AG04450 (cell line): ENCODE results near the gene APMAP. TPM values are rescaled to one million over a fixed set of nuclear protein-coding genes. Genes with fewer than 3 reads are reported as not detected.

Experiments
- CTCF ChIA-PET: fragments of 300-600, 350-600 bp; formaldehyde crosslinking; extraction: SDS; loops from one replicate; lab custom pipeline; 2022; ENCODE audit warnings: antibody characterized with exemption, inconsistent platforms; lab: Charles Lee
- POLR2A ChIA-PET: fragments of 350-600 bp; formaldehyde crosslinking; extraction: SDS; loops from one replicate; lab custom pipeline; 2021; ENCODE audit warnings: antibody characterized with exemption, inconsistent platforms; lab: Yijun Ruan, JAX
- DNase-seq: peaks from one replicate; pipeline ENCODE4 v3.0.0-alpha.2; 2011; ENCODE audit warnings: low read depth, low spot score
- H3K27ac ChIP-seq: one replicate; pipeline ENCODE4 v1.5.1; 2012; ENCODE audit warnings: low read depth, low read length, control low read depth
- H3K27me3 ChIP-seq: one replicate; pipeline ENCODE4 v1.6.0; 2012; ENCODE audit warnings: low read length; ENCODE audit not compliant: control insufficient read depth, insufficient read depth
- H3K4me3 ChIP-seq: 2 replicates; pipeline ENCODE4 v1.5.1; 2011; ENCODE audit warnings: mild to moderate bottlenecking, low read depth, low read length, control low read depth
- H3K9me3 ChIP-seq: 2 replicates; pipeline ENCODE4 v1.5.1; 2012; ENCODE audit warnings: low read length; ENCODE audit not compliant: control insufficient read depth, insufficient read depth
- polyA plus RNA-seq: library from polyadenylated mRNA; depleted of rRNA; stranded (reverse); fragments of >200 nt; gene quantifications from 2 replicates; pipeline ENCODE4 v1.2.3, GENCODE V29; 2011
- TF ChIP-seq, protein P1 (sequence below): IDR thresholded peaks from 2 replicates; pipeline ENCODE4 v1.5.1; 2011; ENCODE audit warnings: low read depth, low read length, control low read depth, inconsistent platforms

The APMAP gene
- polyA plus RNA-seq, 1 experiment = 94.5 TPM

DNA sequence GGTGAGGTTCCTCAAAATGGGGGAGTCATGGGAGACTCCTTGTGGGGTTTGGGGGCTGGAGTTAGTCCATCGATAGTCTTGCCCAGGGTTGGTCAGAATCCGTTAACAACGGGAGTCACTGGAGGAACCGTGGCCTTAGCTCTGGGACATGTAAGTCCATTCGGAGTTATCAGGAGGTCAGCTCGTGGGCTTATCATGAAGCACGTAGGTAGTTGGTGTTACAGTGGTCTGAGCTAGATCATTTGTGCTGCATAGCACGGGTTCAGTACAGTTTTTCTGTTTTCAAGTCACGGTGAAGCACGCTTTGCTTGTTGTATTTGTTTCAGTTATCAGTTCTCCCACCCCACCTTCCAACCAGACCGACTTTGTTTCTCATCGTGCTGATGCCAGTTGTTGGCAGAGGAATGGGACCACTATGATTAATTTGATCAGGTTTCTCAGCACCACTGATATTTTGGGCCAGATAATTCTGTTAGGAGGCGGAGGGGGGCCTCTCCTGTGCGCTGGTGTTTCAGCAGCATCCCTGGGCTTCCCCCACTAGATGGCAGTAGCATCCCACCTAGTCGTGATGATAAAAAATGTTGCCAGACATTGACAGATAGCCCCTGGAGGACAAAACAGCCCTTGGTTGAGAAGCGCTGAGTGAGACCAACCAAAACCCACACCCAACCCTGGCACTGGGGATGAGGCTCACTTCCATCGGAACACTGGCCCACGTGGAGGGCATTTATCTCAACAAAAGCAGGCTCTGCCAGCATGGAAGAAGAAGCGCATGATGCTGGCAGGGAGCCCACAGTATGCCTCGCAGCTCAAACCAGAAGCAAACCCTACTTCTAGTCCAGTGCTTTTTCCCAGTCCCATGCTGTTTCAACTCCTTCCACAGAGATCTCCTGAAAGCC, 2.2 kb upstream of the APMAP start:
- Histone ChIP-seq H3K27ac (no peak overlapping the region), H3K9me3 (no peaks in the 10 kb centered on the region; the same call in 1 of the 2 replicates), H3K27me3 (peaks cover 16% of the 10 kb centered on the region), H3K4me3 (peak overlapping the region; percentile 49)
- ChIA-PET CTCF (interaction anchor here (0.7 to 7.9 kb wide), 23 partner anchors 9 to 404 kb away, joined by 3 to 147 read pairs (median 4); partner anchors contain the start of gene PYGB), POLR2A (no interaction called here)
- no peak for DNase-seq
- TF ChIP-seq, protein P1, sequence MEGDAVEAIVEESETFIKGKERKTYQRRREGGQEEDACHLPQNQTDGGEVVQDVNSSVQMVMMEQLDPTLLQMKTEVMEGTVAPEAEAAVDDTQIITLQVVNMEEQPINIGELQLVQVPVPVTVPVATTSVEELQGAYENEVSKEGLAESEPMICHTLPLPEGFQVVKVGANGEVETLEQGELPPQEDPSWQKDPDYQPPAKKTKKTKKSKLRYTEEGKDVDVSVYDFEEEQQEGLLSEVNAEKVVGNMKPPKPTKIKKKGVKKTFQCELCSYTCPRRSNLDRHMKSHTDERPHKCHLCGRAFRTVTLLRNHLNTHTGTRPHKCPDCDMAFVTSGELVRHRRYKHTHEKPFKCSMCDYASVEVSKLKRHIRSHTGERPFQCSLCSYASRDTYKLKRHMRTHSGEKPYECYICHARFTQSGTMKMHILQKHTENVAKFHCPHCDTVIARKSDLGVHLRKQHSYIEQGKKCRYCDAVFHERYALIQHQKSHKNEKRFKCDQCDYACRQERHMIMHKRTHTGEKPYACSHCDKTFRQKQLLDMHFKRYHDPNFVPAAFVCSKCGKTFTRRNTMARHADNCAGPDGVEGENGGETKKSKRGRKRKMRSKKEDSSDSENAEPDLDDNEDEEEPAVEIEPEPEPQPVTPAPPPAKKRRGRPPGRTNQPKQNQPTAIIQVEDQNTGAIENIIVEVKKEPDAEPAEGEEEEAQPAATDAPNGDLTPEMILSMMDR = peak; percentile 96

DNA sequence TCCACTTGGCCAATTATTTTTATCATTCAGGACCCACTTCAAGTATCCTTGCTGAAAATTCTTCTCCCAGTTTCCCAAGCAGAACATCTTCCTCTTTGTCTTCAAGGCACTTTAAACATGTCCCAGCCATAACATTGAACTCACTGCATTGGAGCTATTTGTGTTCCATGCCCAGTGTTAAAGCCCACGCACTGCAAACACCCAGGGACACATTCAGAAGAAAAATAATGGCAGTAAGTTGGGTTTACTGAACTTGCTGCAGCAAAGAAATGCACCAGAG, 1.6 kb upstream of the APMAP start:
- DNase-seq = no peak
- Histone ChIP-seq H3K4me3 (no peak overlapping the region), H3K9me3 (no peaks in the 10 kb centered on the region; the same call in 1 of the 2 replicates), H3K27me3 (peaks cover 15% of the 10 kb centered on the region), H3K27ac (no peak overlapping the region)
- ChIA-PET CTCF (interaction anchor here (0.7 to 7.9 kb wide), 22 partner anchors 10 to 699 kb away, joined by 3 to 147 read pairs (median 4); partner anchors contain the start of gene PYGB), POLR2A (no interaction called here)
- TF ChIP-seq, protein P1 = no peak

GRCh38 chr20:24993337-24994185, 1.0 kb upstream of the APMAP start:
- Histone ChIP-seq H3K27me3 (peaks cover 12% of the 10 kb centered on the region), H3K27ac (peak overlapping the region; percentile 88), H3K9me3 (no peaks in the 10 kb centered on the region; the same call in 1 of the 2 replicates), H3K4me3 (peak overlapping the region; percentile 95)
- POLR2A ChIA-PET = no interaction called here
- no peak for DNase-seq
- CTCF ChIA-PET = interaction anchor here (0.7 to 7.9 kb wide), 22 partner anchors 11 to 699 kb away, joined by 3 to 147 read pairs (median 4); partner anchors contain the start of genes GINS1 and PYGB
- TF ChIP-seq, protein P1 = peak; percentile 52

GRCh38 chr20:24991897-24992486, 559 bp downstream of the APMAP start:
- no peak for DNase-seq
- CTCF ChIA-PET = interaction anchor here (1.1 kb wide), 1 partner anchor 188 kb away, joined by 3 read pairs; no protein-coding TSS in a partner anchor
- Histone ChIP-seq H3K27ac (no peak overlapping the region), H3K9me3 (no peaks in the 10 kb centered on the region; the same call in 1 of the 2 replicates), H3K27me3 (peaks cover 5% of the 10 kb centered on the region), H3K4me3 (peak overlapping the region; percentile 95)
- TF ChIP-seq, protein P1 = no peak
- POLR2A ChIA-PET = no interaction called here
